Measurements from ENCODE around the gene CLDN10.

DNA sequence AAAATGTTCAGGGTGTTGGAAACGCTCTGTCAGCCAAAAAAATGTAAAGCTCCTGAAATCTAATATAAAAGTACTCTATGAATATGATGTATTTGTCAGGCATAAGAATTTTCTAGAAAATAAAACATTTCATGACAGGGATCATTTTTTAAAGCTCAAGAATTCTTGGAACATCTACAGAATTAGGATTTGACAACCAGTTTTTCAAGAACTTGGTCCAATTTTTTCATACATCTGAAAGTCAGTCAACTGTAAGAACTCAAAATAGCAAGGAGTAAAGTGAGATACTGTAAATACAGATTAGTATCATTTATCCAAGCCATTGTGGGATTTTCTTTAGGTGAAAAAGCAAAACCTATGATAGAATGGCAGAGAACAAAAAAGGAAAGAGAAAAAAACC, 41.6 kb upstream of the CLDN10 start:
- no peak for TF ChIP-seq CTCF (IDR thresholded peaks at IDR 0.05)
- TF ChIP-seq POLR2A (IDR thresholded peaks at IDR 0.05): no peak

Data from thyroid gland (tissue), 4 donors.